BJ (cell line): ENCODE results near the gene ARIH2. TPM values are rescaled to one million over a fixed set of nuclear protein-coding genes. Genes with fewer than 3 reads are reported as not detected.

Source experiments
- CTCF ChIA-PET: fragments of 350-600 bp; formaldehyde crosslinking; extraction: SDS; loops from one replicate; lab custom pipeline; 2021; ENCODE audit warnings: antibody characterized with exemption, inconsistent platforms; lab: Yijun Ruan, JAX
- POLR2A ChIA-PET: fragments of 300-600 bp; sonication (Branson Sonifier 250); formaldehyde crosslinking; extraction: SDS; loops from one replicate; lab custom pipeline; 2021; ENCODE audit warnings: antibody characterized with exemption; lab: Charles Lee
- DNase-seq: peaks from one replicate; pipeline ENCODE4 v3.0.0-alpha.2; 2011; ENCODE audit warnings: low read depth
- H3K27me3 ChIP-seq: 2 replicates; pipeline ENCODE4 v1.6.0; 2011; ENCODE audit warnings: low read length; ENCODE audit not compliant: control insufficient read depth, insufficient read depth
- H3K36me3 ChIP-seq: 2 replicates; pipeline ENCODE4 v1.5.1; 2011; ENCODE audit warnings: low read length; ENCODE audit not compliant: control insufficient read depth, insufficient read depth
- H3K4me3 ChIP-seq: 2 replicates; pipeline ENCODE4 v1.5.1; 2011; ENCODE audit warnings: low read depth, mild to moderate bottlenecking, control low read depth, low read length
- CTCF ChIP-seq: IDR thresholded peaks from 2 replicates; pipeline ENCODE4 v1.5.1; 2011; ENCODE audit warnings: low read depth, mild to moderate bottlenecking, control low read depth, inconsistent platforms, low read length, moderate library complexity; ENCODE audit not compliant: insufficient read depth
- polyA plus RNA-seq: library from polyadenylated mRNA; depleted of rRNA; stranded (reverse); fragments of >200 nt; gene quantifications from 2 replicates; pipeline ENCODE4 v1.2.3, GENCODE V29; 2011

Gene ARIH2
- polyA plus RNA-seq, 1 experiment: 96.7 TPM

- no peak for TF ChIP-seq CTCF
- DNase-seq: no peak
- ChIA-PET CTCF (interaction anchor here (1.0 kb wide), 1 partner anchor 10 kb away, joined by 3 read pairs; no protein-coding TSS in a partner anchor), POLR2A (no interaction called here)
- Histone ChIP-seq H3K36me3 (peaks cover 5% of the 10 kb centered on the region), H3K27me3 (no peaks in the 10 kb centered on the region), H3K4me3 (no peak overlapping the region)
These were observed 78.0 kb downstream of the ARIH2 start for GRCh38 chr3:48996640-48997039.

- CTCF ChIA-PET: interaction anchor here (1.2 kb wide), 1 partner anchor 51 kb away, joined by 3 read pairs; no protein-coding TSS in a partner anchor
These were observed 78.5 kb downstream of the ARIH2 start for GRCh38 chr3:48997102-48997635.

GRCh38 chr3:48997714-48998637 lies 79.3 kb downstream of the ARIH2 start:
- ChIA-PET CTCF (interaction anchor here (1.2 kb wide), 1 partner anchor 51 kb away, joined by 3 read pairs; no protein-coding TSS in a partner anchor), POLR2A (no interaction called here)
- no peak for TF ChIP-seq CTCF
- H3K4me3 ChIP-seq: no peak overlapping the region
- H3K27me3 ChIP-seq: no peaks in the 10 kb centered on the region
- H3K36me3 ChIP-seq: peaks cover 5% of the 10 kb centered on the region
- DNase-seq: no peak

More at GRCh38 chr3:48997102-48997635, 78.5 kb downstream of the ARIH2 start:
- TF ChIP-seq CTCF: no peak
- no peak for DNase-seq
- H3K4me3 ChIP-seq: no peak overlapping the region
- peaks cover 5% of the 10 kb centered on the region for H3K36me3 ChIP-seq
- no peaks in the 10 kb centered on the region for H3K27me3 ChIP-seq
- POLR2A ChIA-PET: no interaction called here

GRCh38 chr3:48999085-48999858 lies 80.6 kb downstream of the ARIH2 start:
- no peak for DNase-seq
- Histone ChIP-seq H3K36me3 (peaks cover 2% of the 10 kb centered on the region), H3K4me3 (no peak overlapping the region), H3K27me3 (no peaks in the 10 kb centered on the region)
- TF ChIP-seq CTCF: no peak
- ChIA-PET CTCF (interaction anchor here (1.0 kb wide), 1 partner anchor 8 kb away, joined by 3 read pairs; no protein-coding TSS in a partner anchor), POLR2A (no interaction called here)
